DMS79 (cell line): ENCODE data around the gene COX19.
A peak's percentile ranks its signal among the peaks of the same experiment; 100 is the strongest.
"Not testable (repeated sequence)": the region's sequence is repeated elsewhere in the genome, so short reads cannot be mapped to it uniquely, and the experiment has no call there.

Source experiments
- DNase-seq: peaks from one replicate; lab custom pipeline; 2025; lab: John Stamatoyannopoulos, UW

The COX19 gene

GRCh38 chr7:945147-945555 is 30.2 kb downstream of the COX19 start:
- DNase-seq: peak; percentile 48

DNA sequence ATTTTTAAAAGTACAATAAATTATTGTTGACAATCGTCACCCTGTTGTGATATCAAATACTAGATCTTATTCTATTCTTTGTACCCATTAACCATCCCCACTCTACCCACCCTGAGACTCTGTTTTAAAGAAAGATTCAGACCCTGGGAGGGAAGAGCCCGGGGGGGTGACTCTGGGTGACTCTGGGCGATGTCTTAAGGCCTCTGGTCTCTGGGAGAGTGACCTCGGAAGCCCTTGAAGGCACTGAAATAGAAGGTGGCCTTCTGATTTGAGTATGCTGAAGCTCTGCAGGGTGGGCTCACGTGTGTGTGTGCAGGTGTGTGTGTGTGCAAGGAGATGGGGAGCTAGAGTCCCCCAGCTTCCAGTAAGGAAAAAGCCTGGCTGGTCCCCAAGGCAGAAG is 30.6 kb downstream of the COX19 start:
- DNase-seq: no peak

GRCh38 chr7:943793-944192 is 31.6 kb downstream of the COX19 start:
- not testable (repeated sequence) for DNase-seq

DNA sequence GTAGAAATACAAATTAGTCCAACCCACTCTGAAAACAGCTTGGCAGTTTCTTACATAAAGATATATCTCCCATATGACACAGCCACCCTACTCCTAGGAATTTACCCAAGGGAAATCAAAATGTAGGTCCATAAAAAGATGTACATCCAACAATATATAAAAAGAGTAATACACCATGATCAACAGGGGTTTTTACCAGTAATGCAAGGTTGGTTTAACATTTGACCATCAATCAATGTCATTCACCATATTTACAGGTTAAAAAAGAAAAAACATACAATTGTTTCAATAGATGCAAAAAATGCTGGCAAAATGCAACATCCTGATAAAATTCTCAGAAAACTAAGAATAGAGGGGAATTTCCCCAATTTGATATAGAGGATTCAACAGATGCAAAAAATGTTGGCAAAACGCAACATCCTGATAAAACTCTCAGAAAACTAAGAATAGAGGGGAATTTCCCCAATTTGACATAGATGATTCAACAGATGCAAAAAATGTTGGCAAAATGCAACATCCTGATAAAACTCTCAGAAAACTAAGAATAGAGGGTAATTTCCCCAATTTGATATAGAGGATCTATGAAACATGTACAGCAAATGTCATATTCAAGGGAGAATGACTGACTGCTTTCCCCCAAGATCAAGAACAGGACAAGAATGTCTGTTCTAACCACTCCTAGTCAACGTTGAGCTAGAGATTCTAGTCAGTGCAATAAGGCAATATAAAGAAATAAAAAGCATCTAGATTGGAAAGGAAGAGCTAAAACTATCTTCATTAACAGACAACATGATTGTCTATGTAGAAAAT is 34.5 kb downstream of the COX19 start:
- DNase-seq: no peak

DNA sequence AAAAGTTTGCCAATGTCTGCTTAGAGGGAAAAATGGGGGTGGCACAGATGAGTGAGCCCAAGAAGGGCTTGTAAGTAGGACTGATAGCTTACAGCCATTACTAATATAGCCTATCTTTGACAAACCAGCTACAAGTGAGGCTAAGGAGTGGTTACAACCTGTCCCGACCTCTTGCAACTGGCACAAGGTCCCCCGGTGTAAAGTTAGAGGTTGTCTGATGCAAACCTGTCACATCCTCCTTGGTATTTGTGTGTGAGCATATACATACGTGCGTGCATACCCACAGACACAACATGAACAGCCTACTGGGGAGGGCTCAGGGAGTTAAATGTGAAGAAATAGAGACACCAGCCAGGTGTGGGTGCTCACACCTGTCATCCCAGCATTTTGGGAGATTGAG is 35.5 kb downstream of the COX19 start:
- no peak for DNase-seq

DNA sequence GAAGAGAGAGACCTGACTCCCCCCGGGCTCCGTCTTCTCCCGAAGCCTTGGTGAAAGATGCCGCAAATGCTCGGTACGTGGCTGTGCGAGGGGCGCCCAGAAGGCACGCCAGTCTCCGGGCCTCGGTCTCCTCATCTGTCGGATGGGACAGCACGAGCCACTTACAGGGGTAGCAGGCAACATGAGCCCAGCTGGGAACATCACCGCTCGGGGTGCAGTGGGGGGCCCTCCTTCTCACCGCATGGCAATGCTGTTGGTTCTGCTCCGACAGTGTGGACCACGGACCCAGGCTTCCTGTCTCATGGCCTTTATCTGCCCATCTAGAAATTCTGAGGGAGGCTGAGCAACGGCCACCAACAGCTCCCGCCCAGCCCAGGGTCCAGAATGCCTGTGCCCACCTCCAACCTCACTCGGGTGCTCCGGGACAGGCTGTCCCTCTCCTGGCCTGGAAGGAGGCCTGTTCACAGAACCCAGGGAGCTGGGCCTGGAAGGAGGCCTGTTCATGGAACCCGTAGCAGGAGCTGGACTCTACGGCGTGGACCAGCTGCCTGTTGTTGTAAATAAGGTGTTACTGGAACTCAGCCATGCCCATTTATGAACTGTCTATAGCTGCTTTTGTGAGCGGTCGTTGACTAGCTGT is 36.7 kb downstream of the COX19 start:
- DNase-seq: no peak

GRCh38 chr7:937856-938484 is 37.4 kb downstream of the COX19 start:
- no peak for DNase-seq

DNA sequence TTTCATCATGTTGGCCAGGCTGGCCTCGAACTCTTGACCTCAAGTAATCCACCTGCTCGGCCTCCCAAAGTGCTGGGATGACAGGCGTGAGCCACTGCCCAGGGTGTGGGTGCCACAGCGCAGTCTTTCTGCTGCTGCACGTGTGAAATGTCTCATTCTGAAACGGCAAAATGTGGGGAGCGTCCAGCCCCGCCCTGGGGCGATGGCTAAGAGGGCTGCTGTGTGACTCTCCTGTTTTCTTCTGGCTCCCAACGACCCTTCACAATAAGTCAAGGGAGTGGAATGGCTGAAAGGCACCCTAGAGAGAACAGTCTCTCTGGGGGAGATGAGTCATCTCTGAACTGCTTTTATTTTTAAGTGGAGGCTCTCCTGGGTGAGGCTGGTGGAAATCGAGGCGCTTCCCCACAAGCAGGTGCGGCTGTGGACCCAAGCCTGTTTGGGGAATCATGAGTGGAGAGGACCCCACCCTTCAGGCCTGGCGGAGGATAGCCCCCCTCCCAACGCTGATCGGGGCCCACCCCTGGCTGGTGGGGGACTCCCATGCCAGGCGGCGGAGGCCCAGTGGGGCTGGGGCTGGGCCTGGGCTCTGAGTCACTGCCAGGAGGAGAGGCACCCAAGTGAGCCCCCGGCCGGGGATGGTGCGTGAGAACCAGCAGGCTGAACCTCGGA is 38.8 kb downstream of the COX19 start:
- DNase-seq: no peak

GRCh38 chr7:935874-936385 is 39.4 kb downstream of the COX19 start:
- DNase-seq: no peak

- no peak for DNase-seq
Measured at GRCh38 chr7:935164-935873, 40.0 kb downstream of the COX19 start.

DNA sequence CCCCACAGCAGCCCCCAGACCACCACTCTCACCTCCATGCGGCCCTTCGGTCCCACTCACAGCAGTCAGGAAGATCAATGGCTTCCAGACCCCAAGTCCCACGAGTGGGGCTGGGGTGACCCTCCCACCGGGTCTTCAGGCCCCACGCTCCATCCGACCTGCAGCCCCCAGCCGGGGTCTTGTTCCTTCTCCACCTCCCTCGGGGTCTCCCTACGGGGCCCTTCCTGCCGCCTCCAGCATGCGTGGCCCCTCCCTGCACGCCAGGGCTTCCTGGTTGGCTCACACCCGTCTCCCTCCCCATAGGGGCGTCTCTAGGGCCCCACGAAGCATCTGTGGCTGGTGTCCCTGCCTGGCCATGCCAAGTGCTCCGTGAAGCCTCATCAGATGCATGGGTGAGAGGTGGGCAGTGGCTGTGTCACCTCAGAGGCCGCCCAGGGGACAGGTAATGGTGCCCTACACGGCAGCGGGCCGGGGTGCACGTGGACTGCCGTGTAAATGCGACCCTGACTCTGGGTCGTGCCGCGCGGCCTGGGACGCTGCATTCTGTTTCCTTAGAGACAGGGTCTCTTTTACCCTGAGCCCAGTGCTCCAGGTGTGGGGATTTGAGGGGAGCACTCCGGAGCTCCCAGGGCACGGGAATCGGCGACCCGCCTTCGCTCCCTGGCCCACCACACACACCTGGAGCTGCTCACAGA is 40.7 kb downstream of the COX19 start:
- DNase-seq: no peak

GRCh38 chr7:932651-932975 is 42.7 kb downstream of the COX19 start:
- DNase-seq: no peak

DNA sequence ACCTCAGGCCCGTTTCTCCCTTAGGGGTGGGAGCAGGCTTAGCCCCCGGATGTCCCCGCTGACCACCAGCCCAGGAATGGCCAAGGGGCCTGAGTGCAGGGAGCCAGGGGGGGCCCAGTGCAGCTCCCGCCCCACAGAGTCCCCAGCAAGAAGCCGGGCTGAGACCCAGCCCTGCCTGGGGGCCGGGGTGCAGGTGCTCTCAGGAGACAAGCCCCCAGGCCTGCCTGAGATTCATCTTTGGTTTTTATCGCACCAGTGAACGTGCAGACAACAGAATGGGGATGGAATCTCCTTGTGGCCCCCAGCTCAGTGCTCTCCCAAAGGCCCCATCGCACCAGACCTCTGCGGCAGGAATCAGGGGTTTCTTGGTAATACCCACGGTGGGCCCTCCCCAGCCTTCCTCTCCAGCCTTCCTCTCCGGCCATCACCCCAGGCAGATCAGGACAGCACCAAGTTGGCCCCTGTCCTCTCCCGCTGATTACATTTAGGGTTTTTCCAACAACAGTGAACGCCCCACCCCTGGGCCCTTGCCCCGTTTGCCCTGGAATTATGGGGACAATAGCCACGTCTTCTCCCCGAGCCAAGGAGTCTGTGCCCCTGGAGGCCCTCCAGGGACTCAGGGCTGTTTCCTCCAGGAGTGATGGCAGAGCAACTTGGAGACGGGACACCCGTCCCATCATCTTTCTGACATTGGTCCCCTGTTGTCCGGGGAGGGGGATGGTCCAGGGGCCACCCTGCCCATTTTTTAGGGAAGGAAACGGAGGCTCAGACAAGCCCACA is 43.3 kb downstream of the COX19 start:
- DNase-seq: no peak

- DNase-seq: no peak
Measured at GRCh38 chr7:930975-931758, 44.2 kb downstream of the COX19 start.

- no peak for DNase-seq
Measured at GRCh38 chr7:929311-929711, 46.0 kb downstream of the COX19 start.

- DNase-seq: no peak
Measured at GRCh38 chr7:927031-927671, 48.2 kb downstream of the COX19 start.

DNA sequence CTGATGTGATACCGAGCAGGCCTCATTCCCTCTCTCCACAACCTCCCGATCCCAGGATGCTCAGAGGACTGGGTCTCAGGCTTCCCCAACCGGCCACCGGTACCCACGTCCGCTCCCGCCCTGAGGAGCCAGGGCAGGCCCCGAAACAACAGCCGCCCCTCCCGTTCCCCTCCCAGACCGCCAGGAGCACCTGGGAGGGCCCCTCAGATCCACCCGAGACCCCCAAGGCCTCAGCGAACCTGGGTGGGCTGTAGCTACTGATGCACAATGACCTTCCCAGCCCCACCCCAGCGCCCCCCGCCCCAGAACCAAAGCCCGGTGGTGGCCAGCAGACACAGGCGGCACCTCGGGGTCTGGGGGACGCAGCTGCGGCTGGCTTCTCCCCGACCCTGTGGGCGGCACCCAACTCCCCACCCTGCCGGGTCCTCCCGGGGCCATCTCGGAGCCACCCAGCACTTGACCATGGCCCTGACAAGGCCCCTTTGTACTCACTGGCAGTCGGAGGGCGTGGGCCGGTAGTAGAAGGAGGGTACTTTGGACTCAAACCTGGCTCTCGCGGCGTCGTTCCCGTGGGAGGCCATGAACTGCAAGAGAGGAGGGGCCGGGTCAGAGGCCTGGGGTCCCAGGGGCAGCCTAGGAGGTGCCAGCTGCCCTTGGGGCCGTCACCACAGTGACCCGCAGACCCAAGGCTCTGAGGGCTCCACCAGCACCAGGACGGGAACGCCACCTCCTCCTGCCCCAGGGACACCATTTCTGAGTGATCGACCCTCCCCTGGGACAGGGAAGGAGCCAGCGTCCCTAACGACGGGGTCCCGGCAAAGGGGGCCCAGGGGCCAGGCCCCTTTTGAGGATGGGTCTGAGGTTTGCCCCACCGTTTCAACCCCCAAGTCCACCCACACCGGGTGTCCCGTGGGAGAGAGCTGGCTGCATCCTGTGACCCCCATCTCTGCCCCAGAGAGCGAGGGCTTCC is 49.0 kb downstream of the COX19 start:
- no peak for DNase-seq

DNA sequence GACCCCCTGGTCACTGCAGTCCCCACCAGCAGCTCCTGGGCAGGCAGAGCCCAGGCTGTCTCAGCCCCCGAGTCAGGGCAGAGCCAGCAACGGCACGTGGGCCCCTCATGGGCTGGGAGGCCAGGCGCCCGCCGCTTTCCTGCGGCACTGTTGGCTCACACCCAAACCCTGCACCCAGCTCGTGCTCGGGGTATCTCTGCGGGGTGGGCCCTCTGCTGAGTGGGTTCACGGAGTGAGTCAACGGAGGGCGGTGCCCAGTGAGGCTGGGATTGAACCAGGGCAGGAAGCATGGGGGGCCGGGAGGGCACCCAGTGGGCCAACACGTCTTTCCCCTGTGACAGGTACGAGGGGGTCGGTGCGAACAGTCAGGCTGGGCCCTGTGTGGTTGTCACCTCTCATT is 49.7 kb downstream of the COX19 start:
- DNase-seq: no peak
